RWPE1 (cell line): Measurements from ENCODE around the gene DLGAP1.

Experiments
- CTCF ChIA-PET: fragments of 350-600 bp; sonication (Branson Sonifier 250); formaldehyde crosslinking; extraction: SDS; loops from one replicate; lab custom pipeline; 2021; lab: Yijun Ruan, JAX
- POLR2A ChIA-PET: fragments of 400-600 bp; formaldehyde crosslinking; extraction: SDS; loops from one replicate; lab custom pipeline; 2020; ENCODE audit warnings: antibody characterized with exemption; ENCODE audit not compliant: low non-redundant PET; lab: Yijun Ruan, JAX
- DNase-seq: peaks from one replicate; pipeline ENCODE4 v3.0.0; 2012; ENCODE audit warnings: low spot score
- H3K27ac ChIP-seq: fragments of 450-650 bp; 2 replicates; pipeline ENCODE4 v1.5.1; 2017
- TF ChIP-seq, protein P1 (sequence below): fragments of 450-650 bp; conservative IDR thresholded peaks from 2 replicates; pipeline ENCODE4 v1.5.1; 2017; ENCODE audit warnings: low read depth, mild to moderate bottlenecking

DLGAP1 gene

GRCh38 chr18:3693410-3693809, 761.7 kb downstream of the DLGAP1 start:
- TF ChIP-seq, protein P1, sequence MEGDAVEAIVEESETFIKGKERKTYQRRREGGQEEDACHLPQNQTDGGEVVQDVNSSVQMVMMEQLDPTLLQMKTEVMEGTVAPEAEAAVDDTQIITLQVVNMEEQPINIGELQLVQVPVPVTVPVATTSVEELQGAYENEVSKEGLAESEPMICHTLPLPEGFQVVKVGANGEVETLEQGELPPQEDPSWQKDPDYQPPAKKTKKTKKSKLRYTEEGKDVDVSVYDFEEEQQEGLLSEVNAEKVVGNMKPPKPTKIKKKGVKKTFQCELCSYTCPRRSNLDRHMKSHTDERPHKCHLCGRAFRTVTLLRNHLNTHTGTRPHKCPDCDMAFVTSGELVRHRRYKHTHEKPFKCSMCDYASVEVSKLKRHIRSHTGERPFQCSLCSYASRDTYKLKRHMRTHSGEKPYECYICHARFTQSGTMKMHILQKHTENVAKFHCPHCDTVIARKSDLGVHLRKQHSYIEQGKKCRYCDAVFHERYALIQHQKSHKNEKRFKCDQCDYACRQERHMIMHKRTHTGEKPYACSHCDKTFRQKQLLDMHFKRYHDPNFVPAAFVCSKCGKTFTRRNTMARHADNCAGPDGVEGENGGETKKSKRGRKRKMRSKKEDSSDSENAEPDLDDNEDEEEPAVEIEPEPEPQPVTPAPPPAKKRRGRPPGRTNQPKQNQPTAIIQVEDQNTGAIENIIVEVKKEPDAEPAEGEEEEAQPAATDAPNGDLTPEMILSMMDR = no peak
- no peak for DNase-seq
- ChIA-PET POLR2A (no interaction called here), CTCF (interaction anchor here (0.6 to 1.5 kb wide), 3 partner anchors 27 to 349 kb away, joined by 3 to 4 read pairs (median 4); no protein-coding TSS in a partner anchor)
- H3K27ac ChIP-seq = no peak overlapping the region

- ChIA-PET CTCF (interaction anchor here (0.7 to 1.5 kb wide), 5 partner anchors 10 to 671 kb away, joined by 3 to 5 read pairs (median 4); no protein-coding TSS in a partner anchor), POLR2A (no interaction called here)
- no peak for DNase-seq
- H3K27ac ChIP-seq = no peak overlapping the region
- TF ChIP-seq, protein P1 = no peak
Observed at GRCh38 chr18:3692691-3693090, 762.4 kb downstream of the DLGAP1 start.

DNA sequence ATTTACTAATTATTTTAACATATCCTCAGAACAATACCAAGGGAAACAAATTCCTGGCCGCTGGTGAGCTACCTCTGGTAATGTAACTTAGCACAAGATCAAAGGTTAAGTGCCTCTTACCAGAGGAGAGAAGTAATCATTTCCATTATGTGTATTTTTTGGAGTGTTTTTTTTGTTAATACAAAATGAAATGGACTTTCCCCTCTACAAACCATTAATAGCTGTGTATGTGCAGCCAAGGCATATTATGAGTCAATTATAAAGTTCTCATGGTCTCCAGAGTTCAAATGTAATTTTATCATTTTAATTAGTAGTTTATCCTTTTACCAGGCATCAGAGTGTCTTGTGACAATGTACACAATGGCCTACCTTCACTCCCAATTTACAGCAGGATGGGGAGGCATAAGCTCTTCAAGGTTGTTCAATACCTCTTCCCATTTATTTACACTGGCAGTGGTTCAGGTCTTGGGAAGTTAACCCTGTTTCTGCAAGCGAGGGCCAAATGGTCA, 762.9 kb downstream of the DLGAP1 start:
- DNase-seq = no peak
- TF ChIP-seq, protein P1 = no peak
- ChIA-PET POLR2A (no interaction called here), CTCF (interaction anchor here (0.7 to 1.5 kb wide), 4 partner anchors 9 to 303 kb away, joined by 3 to 5 read pairs (median 4); no protein-coding TSS in a partner anchor)
- no peak overlapping the region for H3K27ac ChIP-seq

- ChIA-PET POLR2A (no interaction called here), CTCF (interaction anchor here (0.6 to 0.7 kb wide), 3 partner anchors 9 to 179 kb away, joined by 3 to 5 read pairs (median 3); no protein-coding TSS in a partner anchor)
- TF ChIP-seq, protein P1 = no peak
- no peak for DNase-seq
- no peak overlapping the region for H3K27ac ChIP-seq
Observed at GRCh38 chr18:3691705-3692104, 763.4 kb downstream of the DLGAP1 start.

DNA sequence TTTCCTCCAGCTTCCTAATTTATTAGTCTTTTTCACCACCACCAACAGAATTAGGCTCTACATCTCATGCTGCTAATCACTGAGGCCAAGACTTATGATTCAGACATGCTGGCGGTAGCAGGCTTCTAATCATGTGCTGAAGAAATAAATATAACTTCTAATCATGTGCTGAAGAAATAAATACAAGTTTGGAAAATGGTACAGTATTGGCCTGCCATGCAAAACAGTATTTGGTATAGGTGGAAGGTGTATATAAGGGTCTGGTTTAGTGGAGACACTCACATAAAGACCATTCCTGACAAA, 764.4 kb downstream of the DLGAP1 start:
- TF ChIP-seq, protein P1 = no peak
- CTCF ChIA-PET = no interaction called here
- POLR2A ChIA-PET = no interaction called here
- H3K27ac ChIP-seq = no peak overlapping the region
- no peak for DNase-seq

DNA sequence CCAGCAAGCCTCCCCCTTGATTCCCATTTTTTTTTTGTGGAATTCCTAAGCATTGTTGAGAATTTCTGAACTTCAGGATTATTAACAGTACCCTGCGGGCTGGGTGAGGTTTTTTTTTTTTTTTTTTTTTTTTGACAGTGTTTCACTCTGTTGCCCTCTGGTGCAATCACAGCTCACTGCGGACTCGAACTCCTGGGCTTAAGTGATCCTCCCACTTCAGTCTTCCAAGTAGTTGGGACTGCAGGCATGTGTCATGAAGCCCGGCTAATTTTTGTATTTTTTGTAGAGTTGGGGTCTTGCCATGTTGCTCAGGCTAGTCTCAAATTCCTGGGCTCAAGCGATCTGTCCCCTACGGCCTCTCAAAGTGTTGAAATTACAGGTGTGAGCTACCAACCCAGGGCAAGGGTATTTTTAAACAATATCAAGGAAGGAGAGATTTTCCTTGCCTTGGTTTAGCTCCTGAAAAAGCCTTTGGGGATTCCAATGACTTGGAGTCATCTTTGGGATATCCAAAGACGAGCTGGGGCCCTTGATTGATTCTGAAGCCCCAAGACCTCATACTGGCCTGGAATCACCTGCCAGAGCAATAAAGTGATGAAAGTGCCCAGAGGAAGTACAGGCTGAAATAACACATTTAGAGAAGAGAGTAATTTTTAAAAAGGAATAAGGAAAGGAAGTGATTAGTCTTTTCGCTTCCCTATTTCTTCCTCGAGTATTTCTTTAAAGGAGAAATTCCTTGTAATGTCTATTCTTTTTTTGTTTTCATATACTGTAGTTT, 764.9 kb downstream of the DLGAP1 start:
- ChIA-PET CTCF (no interaction called here), POLR2A (no interaction called here)
- DNase-seq = no peak
- TF ChIP-seq, protein P1 = no peak
- H3K27ac ChIP-seq = no peak overlapping the region
